ACC112 (cell line): ENCODE measurements around the gene HPSE2.
"Not testable (repeated sequence)": the region's sequence is repeated elsewhere in the genome, so short reads cannot be mapped to it uniquely, and the experiment has no call there.

ENCODE experiments used
- H2AFZ ChIP-seq: fragments of 200-600 bp; sonication (generic); one replicate; pipeline ENCODE4 v1.6.0; 2017; ENCODE audit warnings: antibody characterized with exemption, low read length; ENCODE audit not compliant: unreplicated experiment
- H3K27ac ChIP-seq: fragments of 200-600 bp; sonication (generic); 2 replicates; pipeline ENCODE4 v1.5.1; 2014; ENCODE audit warnings: low read depth, mild to moderate bottlenecking, antibody characterized with exemption, low read length, moderate library complexity
- H3K27me3 ChIP-seq: fragments of 200-600 bp; sonication (generic); 2 replicates; pipeline ENCODE4 v1.6.1; 2014; ENCODE audit warnings: mild to moderate bottlenecking, antibody characterized with exemption, low read length, moderate library complexity, mixed read lengths; ENCODE audit not compliant: insufficient read depth
- H3K36me3 ChIP-seq: fragments of 200-600 bp; sonication (generic); 2 replicates; pipeline ENCODE4 v1.6.1; 2016; ENCODE audit warnings: mild to moderate bottlenecking, antibody characterized with exemption, low read length, moderate library complexity, mixed read lengths; ENCODE audit not compliant: insufficient read depth
- H3K4me1 ChIP-seq: fragments of 200-600 bp; sonication (generic); one replicate; pipeline ENCODE4 v1.6.1; 2016; ENCODE audit warnings: low read length, mixed read lengths; ENCODE audit not compliant: insufficient read depth, unreplicated experiment, control insufficient read depth
- H3K4me3 ChIP-seq: fragments of 200-600 bp; sonication (generic); 2 replicates; pipeline ENCODE4 v1.5.1; 2014; ENCODE audit warnings: mild to moderate bottlenecking, low read depth, low read length
- H3K79me2 ChIP-seq: fragments of 200-600 bp; sonication (generic); one replicate; pipeline ENCODE4 v1.6.0; 2016; ENCODE audit warnings: low read length; ENCODE audit not compliant: control insufficient read depth, unreplicated experiment, insufficient read depth

Gene HPSE2

GRCh38 chr10:99235658-99236626, at the start of gene HPSE2:
Gene HPSE2 (minus strand): TSS chr10:99235852.
- Histone ChIP-seq H3K27me3 (peaks cover 78% of the 10 kb centered on the region), H3K27ac (no peak within 1 kb of the TSS), H2AFZ (no peak within 1 kb of the TSS), H3K79me2 (no peaks in the 10 kb centered on the region), H3K4me3 (peak within 1 kb of the TSS; percentile 68; the same call in 1 of the 2 replicates), H3K36me3 (no peaks in the 10 kb centered on the region), H3K4me1 (no peaks in the 10 kb centered on the region)

DNA sequence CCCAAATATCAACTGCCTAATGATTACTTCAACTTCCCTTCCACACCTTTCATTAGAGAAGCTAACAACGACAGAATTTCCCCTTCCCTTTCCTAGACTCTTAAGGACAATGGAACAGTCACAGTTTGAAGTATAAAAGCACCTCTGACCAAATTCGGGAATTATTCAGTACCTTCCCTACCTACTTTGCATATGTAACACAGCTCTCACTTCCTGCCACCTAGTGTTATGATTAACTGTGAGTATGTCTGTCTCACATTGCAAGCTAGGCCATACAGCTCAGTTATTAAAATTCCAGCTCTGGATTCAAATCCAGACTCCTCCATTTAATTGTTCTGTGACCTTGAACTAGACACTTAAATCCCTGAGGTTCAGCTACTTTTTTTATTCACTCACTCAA, 44.8 kb upstream of the HPSE2 start:
- H3K27me3 ChIP-seq: peaks cover 16% of the 10 kb centered on the region; the same call in 1 of the 2 replicates
- no peak overlapping the region for H2AFZ ChIP-seq
- H3K4me1 ChIP-seq: no peaks in the 10 kb centered on the region
- no peaks in the 10 kb centered on the region for H3K79me2 ChIP-seq
- H3K27ac ChIP-seq: no peak overlapping the region
- no peak overlapping the region for H3K4me3 ChIP-seq
- no peaks in the 10 kb centered on the region for H3K36me3 ChIP-seq

GRCh38 chr10:99279626-99280111, 44.0 kb upstream of the HPSE2 start:
- Histone ChIP-seq H3K4me3 (no peak overlapping the region), H3K27me3 (peaks cover 17% of the 10 kb centered on the region; the same call in 1 of the 2 replicates), H3K36me3 (no peaks in the 10 kb centered on the region), H3K4me1 (no peaks in the 10 kb centered on the region), H3K27ac (no peak overlapping the region), H2AFZ (no peak overlapping the region), H3K79me2 (no peaks in the 10 kb centered on the region)

GRCh38 chr10:99276848-99277486, 41.3 kb upstream of the HPSE2 start:
- H3K79me2 ChIP-seq: no peaks in the 10 kb centered on the region
- no peak overlapping the region for H3K27ac ChIP-seq
- no peak overlapping the region for H2AFZ ChIP-seq
- H3K4me1 ChIP-seq: no peaks in the 10 kb centered on the region
- no peak overlapping the region for H3K4me3 ChIP-seq
- H3K36me3 ChIP-seq: no peaks in the 10 kb centered on the region
- H3K27me3 ChIP-seq: peaks cover 17% of the 10 kb centered on the region; the same call in 1 of the 2 replicates

DNA sequence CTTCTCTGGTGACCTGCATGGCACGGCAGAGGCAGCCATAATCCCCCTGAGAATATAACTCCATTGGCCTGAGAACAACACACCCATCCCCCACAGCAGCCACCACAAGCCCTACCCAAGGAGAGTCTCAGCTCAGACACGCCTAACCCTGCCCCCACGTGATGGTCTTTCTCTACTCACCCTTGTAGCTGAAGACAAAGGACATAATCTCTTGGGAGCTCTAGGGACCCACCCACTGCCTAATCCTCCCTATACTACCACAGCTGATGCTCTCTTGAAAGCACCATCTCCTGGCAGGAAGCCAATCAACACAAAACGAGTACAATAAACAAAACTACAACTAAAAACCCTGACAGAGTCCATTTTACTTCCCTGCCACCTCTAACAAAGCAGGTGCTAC, 30.7 kb upstream of the HPSE2 start:
- H3K27me3 ChIP-seq: no peaks in the 10 kb centered on the region
- no peaks in the 10 kb centered on the region for H3K79me2 ChIP-seq
- H3K4me1 ChIP-seq: no peaks in the 10 kb centered on the region
- H3K36me3 ChIP-seq: no peaks in the 10 kb centered on the region
- no peak overlapping the region for H3K27ac ChIP-seq
- H3K4me3 ChIP-seq: no peak overlapping the region
- no peak overlapping the region for H2AFZ ChIP-seq

- Histone ChIP-seq H2AFZ (no peak overlapping the region), H3K27ac (no peak overlapping the region), H3K79me2 (no peaks in the 10 kb centered on the region), H3K4me1 (no peaks in the 10 kb centered on the region), H3K27me3 (no peaks in the 10 kb centered on the region), H3K4me3 (no peak overlapping the region), H3K36me3 (no peaks in the 10 kb centered on the region)
These were observed 13.2 kb upstream of the HPSE2 start for GRCh38 chr10:99248824-99249223.

DNA sequence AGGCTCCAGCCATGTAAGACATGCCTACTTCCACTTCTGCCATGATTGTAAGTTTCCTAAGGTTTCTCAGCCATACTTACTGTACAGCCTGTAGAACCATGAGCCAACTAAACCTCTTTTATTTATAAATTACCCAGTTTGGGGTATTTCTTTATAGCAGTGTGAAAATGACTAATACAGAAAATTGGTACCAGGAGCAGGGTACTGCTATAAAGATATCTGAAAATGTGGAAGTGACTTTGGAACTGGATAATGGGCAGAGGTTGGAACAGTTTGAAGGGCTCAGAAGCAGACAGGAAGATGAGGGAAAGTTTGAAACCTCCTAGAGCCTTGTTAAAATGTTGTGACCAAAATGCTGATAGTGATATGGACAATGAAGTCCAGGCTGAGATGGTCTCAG, 12.2 kb upstream of the HPSE2 start:
- not testable (repeated sequence) for H3K79me2 ChIP-seq, H3K4me1 ChIP-seq, H3K4me3 ChIP-seq, H3K27me3 ChIP-seq, H2AFZ ChIP-seq, H3K36me3 ChIP-seq, H3K27ac ChIP-seq

DNA sequence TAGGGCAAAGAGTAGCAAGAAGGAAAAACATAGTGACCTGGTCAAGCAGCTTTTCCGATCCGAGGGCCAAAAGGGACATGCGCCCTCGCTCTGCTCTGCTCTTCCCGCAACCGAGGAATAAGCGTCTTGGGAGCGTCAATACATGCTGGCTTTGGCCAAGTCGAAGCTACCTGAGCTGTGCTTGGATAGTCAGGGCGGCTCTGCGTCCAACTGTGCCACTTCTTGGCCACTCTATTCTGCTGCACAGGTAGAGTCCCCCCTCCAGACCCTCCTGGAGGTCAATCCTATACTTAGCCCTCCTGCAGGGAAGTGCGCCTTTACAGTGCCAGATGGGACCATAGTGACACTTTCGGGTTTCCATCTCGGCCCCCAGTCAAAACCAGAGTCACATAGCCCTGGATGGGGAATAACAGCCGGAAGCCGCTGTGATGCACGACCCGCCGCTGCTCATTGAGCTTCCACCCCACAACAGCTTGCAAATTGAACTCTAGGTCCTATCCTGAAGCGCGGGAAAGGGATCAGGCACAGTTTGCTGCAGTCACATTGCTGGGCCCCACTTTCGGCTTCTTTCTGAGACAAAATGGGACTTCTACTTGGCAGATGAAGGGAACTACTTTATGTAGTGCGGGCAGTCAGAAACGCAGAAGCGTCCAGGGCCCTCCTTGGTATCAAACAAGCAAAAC, 1.1 kb upstream of the HPSE2 start:
- no peaks in the 10 kb centered on the region for H3K4me1 ChIP-seq
- H3K27ac ChIP-seq: no peak overlapping the region
- H2AFZ ChIP-seq: no peak overlapping the region
- H3K36me3 ChIP-seq: no peaks in the 10 kb centered on the region
- no peak overlapping the region for H3K4me3 ChIP-seq
- H3K79me2 ChIP-seq: no peaks in the 10 kb centered on the region
- H3K27me3 ChIP-seq: peaks cover 72% of the 10 kb centered on the region

GRCh38 chr10:99234791-99235657, 628 bp downstream of the HPSE2 start:
- H3K36me3 ChIP-seq: no peaks in the 10 kb centered on the region
- no peak overlapping the region for H2AFZ ChIP-seq
- H3K27ac ChIP-seq: no peak overlapping the region
- H3K4me3 ChIP-seq: peak overlapping the region; percentile 68; the same call in 1 of the 2 replicates
- H3K4me1 ChIP-seq: no peaks in the 10 kb centered on the region
- peaks cover 84% of the 10 kb centered on the region for H3K27me3 ChIP-seq
- no peaks in the 10 kb centered on the region for H3K79me2 ChIP-seq
